Skeletal muscle tissue (tissue), 4 donors: Measurements from ENCODE around the gene AKAP13. TPM values are rescaled to one million over a fixed set of nuclear protein-coding genes. Genes with fewer than 3 reads are reported as not detected.
"Not testable (repeated sequence)": the region's sequence is repeated elsewhere in the genome, so short reads cannot be mapped to it uniquely, and the experiment has no call there.

ENCODE experiments used
- H3K27ac ChIP-seq: one replicate; pipeline ENCODE4 v1.7.0; 2013; ENCODE audit warnings: mild to moderate bottlenecking, low read depth, low read length, inconsistent platforms
- H3K27me3 ChIP-seq, 3 donors: one replicate each; pipeline ENCODE4 v1.7.0; 2013; ENCODE audit warnings: low read length in 3 of 3; ENCODE audit not compliant: control insufficient read depth in 3 of 3, insufficient read depth in 3 of 3
- H3K36me3 ChIP-seq, 3 donors: one replicate each; pipeline ENCODE4 v1.7.0; 2013; ENCODE audit warnings: low read length in 3 of 3; ENCODE audit not compliant: control insufficient read depth in 3 of 3, insufficient read depth in 3 of 3
- H3K4me1 ChIP-seq, 3 donors: one replicate each; pipeline ENCODE4 v1.7.0; 2013; ENCODE audit warnings: low read length in 3 of 3, mild to moderate bottlenecking in 3 of 3; ENCODE audit not compliant: control insufficient read depth in 3 of 3, insufficient read depth in 3 of 3
- H3K4me3 ChIP-seq, 3 donors: one replicate each; pipeline ENCODE4 v1.7.0; 2013; ENCODE audit warnings: low read length in 3 of 3
- H3K9ac ChIP-seq, 3 donors: one replicate each; pipeline ENCODE4 v1.7.0; 2013; ENCODE audit warnings: low read length in 3 of 3, mild to moderate bottlenecking in 3 of 3, moderate library complexity in 2 of 3, low read depth in 1 of 3
- H3K9me3 ChIP-seq, 3 donors: one replicate each; pipeline ENCODE4 v1.7.0; 2013; ENCODE audit warnings: low read length in 3 of 3; ENCODE audit not compliant: control insufficient read depth in 3 of 3
- total RNA-seq: library from RNA; depleted of rRNA; stranded (reverse); fragments of >200 nt; gene quantifications from one replicate; pipeline ENCODE4 v1.2.3, GENCODE V29; 2014
- donor health status: Osteomylitis.

The AKAP13 gene
- total RNA-seq, 1 donor from 2014 or later: 129 TPM

GRCh38 chr15:85482894-85483293 is 102.5 kb downstream of the AKAP13 start:
- Histone ChIP-seq H3K36me3 (peaks cover 0 to 3% (median 0%) of the 10 kb centered on the region in 3 donors), H3K9ac (no peak overlapping the region), H3K27me3 (no peaks in the 10 kb centered on the region), H3K27ac (no peak overlapping the region), H3K4me3 (no peak overlapping the region), H3K9me3 (no peaks in the 10 kb centered on the region), H3K4me1 (peaks cover 5 to 10% (median 5%) of the 10 kb centered on the region in 3 donors)

DNA sequence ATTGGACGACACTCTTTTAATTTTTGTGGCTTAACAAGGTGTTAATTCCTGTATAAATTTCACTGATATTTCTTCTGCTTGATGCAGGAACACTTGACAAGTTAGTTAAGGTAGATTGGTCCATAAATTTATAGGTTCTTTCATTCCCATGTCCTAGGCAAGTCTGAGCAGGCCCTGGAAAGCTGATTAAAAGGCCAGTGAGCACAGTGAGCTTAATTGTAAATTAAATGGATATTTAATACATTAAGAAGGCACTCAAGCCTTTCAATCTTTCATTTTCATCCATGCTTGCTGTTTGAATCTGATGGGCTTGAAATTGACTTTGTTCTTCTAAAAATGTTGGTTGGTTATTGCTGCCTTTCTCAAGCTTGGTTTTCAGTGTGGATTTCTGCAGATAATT is 103.6 kb downstream of the AKAP13 start:
- not testable (repeated sequence) for H3K27ac ChIP-seq

DNA sequence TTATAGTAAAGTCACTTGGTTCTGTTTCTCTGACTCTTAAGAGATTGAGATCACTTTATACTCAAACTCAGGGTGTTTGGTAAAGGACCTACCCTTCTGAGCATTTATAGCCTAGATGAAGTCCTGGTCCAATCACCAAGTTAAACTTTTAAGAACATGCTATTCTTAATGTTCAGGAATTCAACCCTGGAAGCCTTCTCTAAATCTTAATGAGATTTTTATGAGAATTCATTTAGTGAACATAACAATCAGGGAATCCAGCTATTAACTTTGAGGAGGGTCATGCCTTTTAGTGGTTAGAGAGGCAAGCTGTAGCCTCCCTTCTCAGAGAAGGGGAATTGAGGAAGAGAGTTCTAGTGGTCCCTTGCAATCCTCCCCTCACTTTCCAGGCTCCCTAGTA is 104.5 kb downstream of the AKAP13 start:
- H3K4me3 ChIP-seq, H3K9ac ChIP-seq, H3K36me3 ChIP-seq, H3K27ac ChIP-seq, H3K27me3 ChIP-seq, H3K9me3 ChIP-seq, H3K4me1 ChIP-seq: not testable (repeated sequence)

More for the DNA sequence above, 103.6 kb downstream of the AKAP13 start:
- H3K36me3 ChIP-seq, H3K27me3 ChIP-seq, H3K9me3 ChIP-seq, H3K9ac ChIP-seq, H3K4me3 ChIP-seq: not testable (repeated sequence)
- H3K4me1 ChIP-seq: peaks cover 5 to 10% (median 5%) of the 10 kb centered on the region in 3 donors

GRCh38 chr15:85485956-85486567 is 105.7 kb downstream of the AKAP13 start:
- no peaks in the 10 kb centered on the region for H3K27me3 ChIP-seq
- H3K9me3 ChIP-seq: no peaks in the 10 kb centered on the region
- H3K9ac ChIP-seq: no peak overlapping the region
- H3K27ac ChIP-seq: no peak overlapping the region
- peaks cover 0 to 4% (median 0%) of the 10 kb centered on the region in 3 donors for H3K36me3 ChIP-seq
- no peak overlapping the region for H3K4me3 ChIP-seq
- peaks cover 0 to 8% (median 0%) of the 10 kb centered on the region in 3 donors for H3K4me1 ChIP-seq

DNA sequence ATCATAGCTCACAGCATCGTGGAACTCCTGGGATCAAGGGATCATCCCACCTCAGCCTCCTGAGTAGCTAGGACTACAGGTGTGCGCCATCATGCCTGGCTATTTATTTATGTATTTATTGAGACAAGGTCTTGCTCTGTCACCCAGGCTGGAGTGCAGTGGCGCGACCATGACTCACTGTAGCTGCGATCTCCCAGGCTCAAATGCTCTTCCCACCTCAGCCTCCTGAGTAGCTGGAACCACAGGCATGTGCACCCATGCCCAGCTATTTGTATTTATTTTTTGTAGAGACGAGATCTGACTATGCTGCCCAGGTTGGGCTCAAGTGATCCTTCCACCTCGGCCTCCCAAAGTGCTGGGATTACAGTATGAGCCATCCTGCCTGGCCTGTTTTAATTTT is 107.4 kb downstream of the AKAP13 start:
- H3K27ac ChIP-seq, H3K4me1 ChIP-seq, H3K9ac ChIP-seq: not testable (repeated sequence)

GRCh38 chr15:85488997-85489396 is 108.6 kb downstream of the AKAP13 start:
- no peaks in the 10 kb centered on the region for H3K27me3 ChIP-seq
- H3K4me1 ChIP-seq: peaks cover 0 to 1% (median 0%) of the 10 kb centered on the region in 3 donors
- H3K9ac ChIP-seq: no peak overlapping the region
- no peaks in the 10 kb centered on the region for H3K9me3 ChIP-seq
- no peak overlapping the region for H3K27ac ChIP-seq
- H3K36me3 ChIP-seq: peaks cover 0 to 4% (median 0%) of the 10 kb centered on the region in 3 donors
- no peak overlapping the region for H3K4me3 ChIP-seq

More for the DNA sequence above, 107.4 kb downstream of the AKAP13 start:
- H3K4me3 ChIP-seq, H3K9me3 ChIP-seq, H3K36me3 ChIP-seq, H3K27me3 ChIP-seq: not testable (repeated sequence)

GRCh38 chr15:85489773-85490493 is 109.5 kb downstream of the AKAP13 start:
- Histone ChIP-seq H3K36me3 (peaks cover 0 to 4% (median 0%) of the 10 kb centered on the region in 3 donors), H3K9ac (no peak overlapping the region), H3K4me3 (no peak overlapping the region), H3K27ac (no peak overlapping the region), H3K9me3 (no peaks in the 10 kb centered on the region), H3K27me3 (no peaks in the 10 kb centered on the region), H3K4me1 (peaks cover 0 to 7% (median 7%) of the 10 kb centered on the region in 3 donors)

DNA sequence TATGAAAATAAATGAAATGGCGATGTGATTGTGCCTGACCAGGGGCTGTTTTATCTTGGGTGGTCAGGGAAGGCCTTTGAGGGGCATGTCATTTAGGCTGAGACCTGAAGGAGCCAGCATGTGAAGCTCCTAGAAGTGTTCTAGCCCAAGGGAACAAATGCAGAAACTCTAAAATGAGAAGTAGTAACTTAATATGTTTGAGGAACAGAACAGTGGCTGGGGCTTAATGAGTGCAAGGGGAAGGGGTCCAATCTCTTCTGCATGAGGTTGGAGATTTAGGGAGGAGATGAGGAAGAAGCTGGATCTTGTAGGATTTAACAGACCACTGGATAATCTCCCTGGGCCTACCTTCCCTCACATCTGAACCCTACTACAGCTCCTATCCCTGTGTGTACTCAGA is 110.5 kb downstream of the AKAP13 start:
- Histone ChIP-seq H3K4me1 (peaks cover 0 to 10% (median 7%) of the 10 kb centered on the region in 3 donors), H3K9me3 (no peaks in the 10 kb centered on the region), H3K36me3 (peaks cover 0 to 4% (median 0%) of the 10 kb centered on the region in 3 donors), H3K4me3 (no peak overlapping the region), H3K27me3 (no peaks in the 10 kb centered on the region), H3K27ac (no peak overlapping the region), H3K9ac (no peak overlapping the region)

DNA sequence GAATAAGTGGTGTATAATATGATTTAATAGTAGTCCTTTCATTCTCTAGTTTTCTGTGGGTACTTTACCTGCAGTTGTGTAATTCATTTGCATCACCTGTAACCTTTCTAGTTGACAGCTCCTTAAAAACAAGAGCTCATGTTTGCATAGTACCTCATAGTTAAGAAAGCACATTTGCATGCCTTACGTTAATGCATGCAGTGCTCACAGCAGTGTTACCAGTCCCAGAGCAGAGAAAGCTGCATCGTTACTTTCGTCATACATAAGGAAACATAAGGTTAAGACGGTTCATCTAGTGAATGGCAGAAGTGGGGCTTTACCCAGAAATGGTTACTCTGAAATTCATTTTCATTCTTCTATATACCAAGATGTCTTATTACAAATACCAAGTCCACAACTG is 111.3 kb downstream of the AKAP13 start:
- peaks cover 0 to 4% (median 0%) of the 10 kb centered on the region in 3 donors for H3K36me3 ChIP-seq
- no peak overlapping the region for H3K9ac ChIP-seq
- no peaks in the 10 kb centered on the region for H3K9me3 ChIP-seq
- H3K27ac ChIP-seq: no peak overlapping the region
- H3K4me1 ChIP-seq: peaks cover 3 to 14% (median 10%) of the 10 kb centered on the region in 3 donors
- H3K27me3 ChIP-seq: no peaks in the 10 kb centered on the region
- no peak overlapping the region for H3K4me3 ChIP-seq

- Histone ChIP-seq H3K9ac (no peak overlapping the region), H3K9me3 (no peaks in the 10 kb centered on the region), H3K36me3 (peaks cover 0 to 4% (median 0%) of the 10 kb centered on the region in 3 donors), H3K27me3 (no peaks in the 10 kb centered on the region), H3K4me3 (no peak overlapping the region), H3K4me1 (peaks cover 8 to 20% (median 16%) of the 10 kb centered on the region in 3 donors), H3K27ac (no peak overlapping the region)
Observed at GRCh38 chr15:85492406-85492805, 112.0 kb downstream of the AKAP13 start.
